GM12878 (cell line): Measurements from ENCODE around the gene SLC38A4. TPM values are rescaled to one million over a fixed set of nuclear protein-coding genes. Genes with fewer than 3 reads are reported as not detected.

Source experiments
- ATAC-seq: fragments of 200-7000 bp; cut with Tn5 transposase; 3 replicates; pipeline ENCODE4 v1.9.1; 2020; ENCODE audit warnings: mild to moderate bottlenecking, moderate library complexity
- BruUV-seq: library from RNA; stranded (reverse); fragments of 400-500 nt; replicated peaks from 2 replicates; lab custom pipeline; 2021; lab: Mats Ljungman, UMichigan
- CTCF ChIA-PET: fragments of 300-600 bp; sonication (Branson Sonifier 250); formaldehyde crosslinking; extraction: SDS; loops from one replicate; lab custom pipeline; 2021; ENCODE audit warnings: inconsistent platforms; lab: Yijun Ruan, JAX
- POLR2A ChIA-PET: fragments of 350-600 bp; formaldehyde crosslinking; extraction: SDS; loops from one replicate; lab custom pipeline; 2021; ENCODE audit warnings: inconsistent platforms; lab: Charles Lee
- RAD21 ChIA-PET: fragments of 300-600 bp; sonication (Branson Sonifier 250); formaldehyde crosslinking; loops from one replicate; lab custom pipeline; 2023; ENCODE audit warnings: antibody characterized with exemption; ENCODE audit not compliant: unreplicated experiment; lab: Charles Lee
- SMC1A ChIA-PET: fragments of 300-600 bp; sonication (Branson Sonifier 250); formaldehyde crosslinking; loops from one replicate; lab custom pipeline; 2023; ENCODE audit not compliant: unreplicated experiment, uncharacterized antibody; lab: Charles Lee
- DNase-seq: peaks from one replicate; pipeline ENCODE4 v3.0.0-alpha.2; 2011; ENCODE audit warnings: low read depth, low spot score
- FAIRE-seq: peaks from 3 replicates; lab custom pipeline; 2011; peaks lifted over from hg19 to GRCh38; lab: Jason Lieb, UNC
- H2AFZ ChIP-seq: 2 replicates; pipeline ENCODE4 v1.6.0; 2011; ENCODE audit warnings: low read depth, low read length, control low read depth; ENCODE audit not compliant: control insufficient read depth
- H3K27ac ChIP-seq: 2 replicates; pipeline ENCODE4 v1.5.1; 2011; ENCODE audit warnings: control low read depth; ENCODE audit not compliant: control insufficient read depth, insufficient read depth
- H3K27me3 ChIP-seq, 2 experiments: replicated peaks in 1 of 2; 2 replicates each; pipeline versions ENCODE4 v1.6.0 to v1.6.1; 2011; ENCODE audit warnings: low read length in 1 of 2; ENCODE audit not compliant: control insufficient read depth in 2 of 2, insufficient read depth in 2 of 2
- H3K36me3 ChIP-seq, 2 experiments: 2 replicates each; pipeline ENCODE4 v1.5.1; 2011; ENCODE audit warnings: low read length in 1 of 2; ENCODE audit not compliant: control insufficient read depth in 2 of 2, insufficient read depth in 2 of 2
- H3K4me1 ChIP-seq: 2 replicates; pipeline ENCODE4 v1.6.1; 2011; ENCODE audit warnings: mild to moderate bottlenecking, low read length, moderate library complexity, mixed read lengths; ENCODE audit not compliant: control insufficient read depth, insufficient read depth
- H3K4me2 ChIP-seq: 2 replicates; pipeline ENCODE4 v1.6.0; 2011; ENCODE audit warnings: control low read depth; ENCODE audit not compliant: control insufficient read depth, insufficient read depth
- H3K4me3 ChIP-seq: fragments of 200-600 bp; sonication (generic); 2 replicates; pipeline ENCODE4 v1.5.1; 2016
- H3K79me2 ChIP-seq: 2 replicates; pipeline ENCODE4 v1.6.0; 2011; ENCODE audit warnings: low read length; ENCODE audit not compliant: control insufficient read depth, insufficient read depth
- H3K9ac ChIP-seq: 2 replicates; pipeline ENCODE4 v1.8.0; 2011; ENCODE audit warnings: low read length, control low read depth, mixed read lengths; ENCODE audit not compliant: control insufficient read depth, insufficient read depth
- H3K9me3 ChIP-seq: replicated peaks from 3 replicates; pipeline ENCODE4 v1.5.1; 2011; ENCODE audit warnings: mild to moderate bottlenecking, low read length; ENCODE audit not compliant: control insufficient read depth, insufficient read depth
- H4K20me1 ChIP-seq: 2 replicates; pipeline ENCODE4 v1.6.0; 2011; ENCODE audit not compliant: control insufficient read depth, insufficient read depth
- BCL11A ChIP-seq: IDR thresholded peaks from 2 replicates; pipeline ENCODE4 v1.6.1; 2011; ENCODE audit warnings: low read depth, low read length
- CHD1 ChIP-seq: IDR thresholded peaks from 2 replicates; pipeline ENCODE4 v1.6.1; 2012; ENCODE audit warnings: low read depth, low read length, improper control_type of control experiment
- ETV6 ChIP-seq, 2 experiments: fragments of 450-650 bp in 1 of 2; IDR thresholded peaks in 1 of 2; conservative IDR thresholded peaks in 1 of 2; 2 replicates each; pipeline ENCODE4 v1.6.1; 2014; ENCODE audit warnings: antibody characterized with exemption in 1 of 2, borderline replicate concordance in 1 of 2, low read depth in 1 of 2, mild to moderate bottlenecking in 1 of 2, moderate library complexity in 1 of 2
- HDAC2 ChIP-seq: fragments of 200-600 bp; sonication (generic); IDR thresholded peaks from 2 replicates; pipeline ENCODE4 v1.6.1; 2017
- JUND ChIP-seq: IDR thresholded peaks from 2 replicates; pipeline ENCODE4 v1.6.1; 2012; ENCODE audit warnings: low read depth, mild to moderate bottlenecking, low read length, improper control_type of control experiment, moderate library complexity
- RAD51 ChIP-seq: fragments of 450-650 bp; IDR thresholded peaks from 2 replicates; pipeline ENCODE4 v1.6.1; 2016; ENCODE audit warnings: moderate library complexity, mild to moderate bottlenecking, inconsistent platforms
- SPI1 ChIP-seq: IDR thresholded peaks from 2 replicates; pipeline ENCODE4 v1.6.1; 2011; ENCODE audit warnings: low read depth, mild to moderate bottlenecking, low read length, moderate library complexity, borderline replicate concordance; ENCODE audit not compliant: insufficient read depth
- ZBED1 ChIP-seq: IDR thresholded peaks from 2 replicates; pipeline ENCODE4 v1.6.1; 2016; ENCODE audit warnings: borderline replicate concordance
- ZZZ3 ChIP-seq: IDR thresholded peaks from 2 replicates; pipeline ENCODE4 v1.6.1; 2011; ENCODE audit warnings: low read depth; ENCODE audit not compliant: control insufficient read depth, insufficient read length
- WGBS: methylation state at CpG from one replicate; pipeline ENCODE4 v1.1.6; 2016; ENCODE audit warnings: low lambda C conversion rate; ENCODE audit not compliant: insufficient replicate concordance, insufficient coverage; ENCODE audit errors: missing lambda C conversion rate; 5-methylcytosine and 5-hydroxymethylcytosine counted together
- in situ Hi-C: fragments of 300-500 bp; cut with MboI; formaldehyde crosslinking; loops from 9 replicates; pipeline ENCODE4 v1.14.3; 2018; ENCODE audit warnings: mixed read lengths
- intact Hi-C: fragments of 100-400 bp; cut with micrococcal nuclease; formaldehyde crosslinking; loops from one replicate; pipeline ENCODE4 v1.14.2; 2022; ENCODE audit not compliant: unreplicated experiment
- polyA plus RNA-seq, 11 experiments: library from polyadenylated mRNA; depleted of rRNA in 4 of 11; unstranded in 6 of 11; stranded (reverse) in 5 of 11; fragments of >200 nt; fragmentation: Nextera tagmentation in 4 of 11; fragmentation: Illumina TruSeq in 1 of 11; extraction: Ambion mirVana in 4 of 11; extraction: Trizol in 1 of 11; gene quantifications; 1 replicate in 1 of 11; 2 replicates in 10 of 11; pipeline versions ENCODE4 v1.2.1 to v1.2.3, GENCODE V29; 2011 to 2016; ENCODE audit warnings: inconsistent platforms in 2 of 11, missing spikeins in 2 of 11, low read depth in 1 of 11
- total RNA-seq, 4 experiments: library from RNA; depleted of rRNA in 3 of 4; stranded (reverse); fragments of >200 nt in 3 of 4; fragmentation: Illumina TruSeq in 1 of 4; extraction: Trizol in 1 of 4; gene quantifications; 2 replicates each; pipeline versions ENCODE4 v1.2.1 to v1.2.3, GENCODE V29; 2013 to 2021
- TF ChIP-seq, protein P1 (sequence below): fragments of 450-650 bp; IDR thresholded peaks from 2 replicates; pipeline ENCODE4 v1.6.1; 2017; ENCODE audit warnings: mild to moderate bottlenecking, moderate library complexity
- TF ChIP-seq, protein P2 (sequence below): IDR thresholded peaks from 2 replicates; pipeline ENCODE4 v1.6.1; 2012; ENCODE audit warnings: low read depth, low read length, improper control_type of control experiment
- TF ChIP-seq, protein P3 (sequence below): fragments of 450-650 bp; IDR thresholded peaks from 2 replicates; pipeline ENCODE4 v1.6.1; 2017; ENCODE audit warnings: mild to moderate bottlenecking, moderate library complexity
- TF ChIP-seq, protein P4 (sequence below): fragments of 450-650 bp; IDR thresholded peaks from 2 replicates; pipeline ENCODE4 v1.6.1; 2017; ENCODE audit warnings: mild to moderate bottlenecking, low read depth, inconsistent platforms; ENCODE audit not compliant: poor library complexity, severe bottlenecking

The SLC38A4 gene
- total and polyA plus RNA-seq, 10 of the 15 experiments (the other 5 are each of a cell fraction or from before 2014, with no cell fraction given): 0.04 to 0.52 (median 0.13) TPM; not detected in 2

DNA sequence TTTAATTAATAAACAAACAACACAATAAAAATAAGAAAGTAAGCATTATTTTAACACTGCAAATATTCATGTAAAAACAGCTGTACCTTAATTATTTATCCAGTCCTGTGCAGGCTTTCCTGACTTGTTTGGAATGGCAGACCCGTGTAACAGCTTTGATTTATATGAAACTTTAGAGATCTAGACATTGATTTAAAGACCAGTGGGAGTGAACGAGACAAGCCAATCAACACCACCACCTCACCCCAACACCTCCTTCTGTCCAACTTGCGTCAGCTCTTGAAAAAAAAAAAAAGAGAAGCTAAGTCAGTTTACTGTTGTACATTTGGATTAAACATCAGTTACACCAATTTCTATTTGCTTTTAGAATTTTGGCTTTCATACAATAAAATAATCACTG, 22.3 kb downstream of the SLC38A4 start:
- no peaks in the 10 kb centered on the region; a peak in 1 of 4 replicates for H3K27me3 ChIP-seq
- no peak overlapping the region for H2AFZ ChIP-seq
- DNase-seq (no peak), ATAC-seq (no peak), FAIRE-seq (no peak)
- RAD21 ChIA-PET: interaction anchor here (0.6 kb wide), 1 partner anchor 271 kb away, joined by 3 read pairs; no protein-coding TSS in a partner anchor
- H3K4me2 ChIP-seq: no peak overlapping the region
- SMC1A ChIA-PET: no interaction called here
- H3K36me3 ChIP-seq: no peaks in the 10 kb centered on the region
- H3K79me2 ChIP-seq: no peaks in the 10 kb centered on the region
- 36% methylated on average over 2 of the region's 3 CpGs for WGBS
- H3K4me1 ChIP-seq: no peaks in the 10 kb centered on the region
- BruUV-seq: no TSS peak
- H3K9me3 ChIP-seq: no peaks in the 10 kb centered on the region
- no peak overlapping the region for H3K27ac ChIP-seq
- POLR2A ChIA-PET: no interaction called here
- CTCF ChIA-PET: interaction anchor here (0.9 kb wide), 1 partner anchor 8 kb away, joined by 4 read pairs; no protein-coding TSS in a partner anchor
- in situ Hi-C loops (no loop called here), intact Hi-C loops (no loop called here)
- H3K4me3 ChIP-seq: no peak overlapping the region
- H4K20me1 ChIP-seq: no peaks in the 10 kb centered on the region
- H3K9ac ChIP-seq: no peak overlapping the region
- TF ChIP-seq, protein P1, sequence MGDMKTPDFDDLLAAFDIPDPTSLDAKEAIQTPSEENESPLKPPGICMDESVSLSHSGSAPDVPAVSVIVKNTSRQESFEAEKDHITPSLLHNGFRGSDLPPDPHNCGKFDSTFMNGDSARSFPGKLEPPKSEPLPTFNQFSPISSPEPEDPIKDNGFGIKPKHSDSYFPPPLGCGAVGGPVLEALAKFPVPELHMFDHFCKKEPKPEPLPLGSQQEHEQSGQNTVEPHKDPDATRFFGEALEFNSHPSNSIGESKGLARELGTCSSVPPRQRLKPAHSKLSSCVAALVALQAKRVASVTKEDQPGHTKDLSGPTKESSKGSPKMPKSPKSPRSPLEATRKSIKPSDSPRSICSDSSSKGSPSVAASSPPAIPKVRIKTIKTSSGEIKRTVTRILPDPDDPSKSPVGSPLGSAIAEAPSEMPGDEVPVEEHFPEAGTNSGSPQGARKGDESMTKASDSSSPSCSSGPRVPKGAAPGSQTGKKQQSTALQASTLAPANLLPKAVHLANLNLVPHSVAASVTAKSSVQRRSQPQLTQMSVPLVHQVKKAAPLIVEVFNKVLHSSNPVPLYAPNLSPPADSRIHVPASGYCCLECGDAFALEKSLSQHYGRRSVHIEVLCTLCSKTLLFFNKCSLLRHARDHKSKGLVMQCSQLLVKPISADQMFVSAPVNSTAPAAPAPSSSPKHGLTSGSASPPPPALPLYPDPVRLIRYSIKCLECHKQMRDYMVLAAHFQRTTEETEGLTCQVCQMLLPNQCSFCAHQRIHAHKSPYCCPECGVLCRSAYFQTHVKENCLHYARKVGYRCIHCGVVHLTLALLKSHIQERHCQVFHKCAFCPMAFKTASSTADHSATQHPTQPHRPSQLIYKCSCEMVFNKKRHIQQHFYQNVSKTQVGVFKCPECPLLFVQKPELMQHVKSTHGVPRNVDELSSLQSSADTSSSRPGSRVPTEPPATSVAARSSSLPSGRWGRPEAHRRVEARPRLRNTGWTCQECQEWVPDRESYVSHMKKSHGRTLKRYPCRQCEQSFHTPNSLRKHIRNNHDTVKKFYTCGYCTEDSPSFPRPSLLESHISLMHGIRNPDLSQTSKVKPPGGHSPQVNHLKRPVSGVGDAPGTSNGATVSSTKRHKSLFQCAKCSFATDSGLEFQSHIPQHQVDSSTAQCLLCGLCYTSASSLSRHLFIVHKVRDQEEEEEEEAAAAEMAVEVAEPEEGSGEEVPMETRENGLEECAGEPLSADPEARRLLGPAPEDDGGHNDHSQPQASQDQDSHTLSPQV: no peak
- TF ChIP-seq BCL11A (no peak), SPI1 (no peak), JUND (no peak), ZBED1 (no peak), CHD1 (no peak), HDAC2 (no peak), ZZZ3 (no peak), ETV6 (conservative IDR thresholded peaks at IDR 0.05 in 1 of 2, IDR thresholded peaks at IDR 0.05 in 1 of 2; ENCODE audit: borderline replicate concordance in 1 of 2, low read depth in 1 of 2) (no peak), RAD51 (no peak)
- TF ChIP-seq, protein P2, sequence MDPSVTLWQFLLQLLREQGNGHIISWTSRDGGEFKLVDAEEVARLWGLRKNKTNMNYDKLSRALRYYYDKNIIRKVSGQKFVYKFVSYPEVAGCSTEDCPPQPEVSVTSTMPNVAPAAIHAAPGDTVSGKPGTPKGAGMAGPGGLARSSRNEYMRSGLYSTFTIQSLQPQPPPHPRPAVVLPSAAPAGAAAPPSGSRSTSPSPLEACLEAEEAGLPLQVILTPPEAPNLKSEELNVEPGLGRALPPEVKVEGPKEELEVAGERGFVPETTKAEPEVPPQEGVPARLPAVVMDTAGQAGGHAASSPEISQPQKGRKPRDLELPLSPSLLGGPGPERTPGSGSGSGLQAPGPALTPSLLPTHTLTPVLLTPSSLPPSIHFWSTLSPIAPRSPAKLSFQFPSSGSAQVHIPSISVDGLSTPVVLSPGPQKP: no peak
- TF ChIP-seq, protein P3, sequence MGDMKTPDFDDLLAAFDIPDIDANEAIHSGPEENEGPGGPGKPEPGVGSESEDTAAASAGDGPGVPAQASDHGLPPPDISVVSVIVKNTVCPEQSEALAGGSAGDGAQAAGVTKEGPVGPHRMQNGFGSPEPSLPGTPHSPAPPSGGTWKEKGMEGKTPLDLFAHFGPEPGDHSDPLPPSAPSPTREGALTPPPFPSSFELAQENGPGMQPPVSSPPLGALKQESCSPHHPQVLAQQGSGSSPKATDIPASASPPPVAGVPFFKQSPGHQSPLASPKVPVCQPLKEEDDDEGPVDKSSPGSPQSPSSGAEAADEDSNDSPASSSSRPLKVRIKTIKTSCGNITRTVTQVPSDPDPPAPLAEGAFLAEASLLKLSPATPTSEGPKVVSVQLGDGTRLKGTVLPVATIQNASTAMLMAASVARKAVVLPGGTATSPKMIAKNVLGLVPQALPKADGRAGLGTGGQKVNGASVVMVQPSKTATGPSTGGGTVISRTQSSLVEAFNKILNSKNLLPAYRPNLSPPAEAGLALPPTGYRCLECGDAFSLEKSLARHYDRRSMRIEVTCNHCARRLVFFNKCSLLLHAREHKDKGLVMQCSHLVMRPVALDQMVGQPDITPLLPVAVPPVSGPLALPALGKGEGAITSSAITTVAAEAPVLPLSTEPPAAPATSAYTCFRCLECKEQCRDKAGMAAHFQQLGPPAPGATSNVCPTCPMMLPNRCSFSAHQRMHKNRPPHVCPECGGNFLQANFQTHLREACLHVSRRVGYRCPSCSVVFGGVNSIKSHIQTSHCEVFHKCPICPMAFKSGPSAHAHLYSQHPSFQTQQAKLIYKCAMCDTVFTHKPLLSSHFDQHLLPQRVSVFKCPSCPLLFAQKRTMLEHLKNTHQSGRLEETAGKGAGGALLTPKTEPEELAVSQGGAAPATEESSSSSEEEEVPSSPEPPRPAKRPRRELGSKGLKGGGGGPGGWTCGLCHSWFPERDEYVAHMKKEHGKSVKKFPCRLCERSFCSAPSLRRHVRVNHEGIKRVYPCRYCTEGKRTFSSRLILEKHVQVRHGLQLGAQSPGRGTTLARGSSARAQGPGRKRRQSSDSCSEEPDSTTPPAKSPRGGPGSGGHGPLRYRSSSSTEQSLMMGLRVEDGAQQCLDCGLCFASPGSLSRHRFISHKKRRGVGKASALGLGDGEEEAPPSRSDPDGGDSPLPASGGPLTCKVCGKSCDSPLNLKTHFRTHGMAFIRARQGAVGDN: no peak
- TF ChIP-seq, protein P4, sequence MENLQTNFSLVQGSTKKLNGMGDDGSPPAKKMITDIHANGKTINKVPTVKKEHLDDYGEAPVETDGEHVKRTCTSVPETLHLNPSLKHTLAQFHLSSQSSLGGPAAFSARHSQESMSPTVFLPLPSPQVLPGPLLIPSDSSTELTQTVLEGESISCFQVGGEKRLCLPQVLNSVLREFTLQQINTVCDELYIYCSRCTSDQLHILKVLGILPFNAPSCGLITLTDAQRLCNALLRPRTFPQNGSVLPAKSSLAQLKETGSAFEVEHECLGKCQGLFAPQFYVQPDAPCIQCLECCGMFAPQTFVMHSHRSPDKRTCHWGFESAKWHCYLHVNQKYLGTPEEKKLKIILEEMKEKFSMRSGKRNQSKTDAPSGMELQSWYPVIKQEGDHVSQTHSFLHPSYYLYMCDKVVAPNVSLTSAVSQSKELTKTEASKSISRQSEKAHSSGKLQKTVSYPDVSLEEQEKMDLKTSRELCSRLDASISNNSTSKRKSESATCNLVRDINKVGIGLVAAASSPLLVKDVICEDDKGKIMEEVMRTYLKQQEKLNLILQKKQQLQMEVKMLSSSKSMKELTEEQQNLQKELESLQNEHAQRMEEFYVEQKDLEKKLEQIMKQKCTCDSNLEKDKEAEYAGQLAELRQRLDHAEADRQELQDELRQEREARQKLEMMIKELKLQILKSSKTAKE: no peak
